ENCODE measurements around the gene PAM. TPM values are rescaled to one million over a fixed set of nuclear protein-coding genes. Genes with fewer than 3 reads are reported as not detected.

The PAM gene
- total RNA-seq, 1 experiment from 2014 or later, result 131 TPM

DNA sequence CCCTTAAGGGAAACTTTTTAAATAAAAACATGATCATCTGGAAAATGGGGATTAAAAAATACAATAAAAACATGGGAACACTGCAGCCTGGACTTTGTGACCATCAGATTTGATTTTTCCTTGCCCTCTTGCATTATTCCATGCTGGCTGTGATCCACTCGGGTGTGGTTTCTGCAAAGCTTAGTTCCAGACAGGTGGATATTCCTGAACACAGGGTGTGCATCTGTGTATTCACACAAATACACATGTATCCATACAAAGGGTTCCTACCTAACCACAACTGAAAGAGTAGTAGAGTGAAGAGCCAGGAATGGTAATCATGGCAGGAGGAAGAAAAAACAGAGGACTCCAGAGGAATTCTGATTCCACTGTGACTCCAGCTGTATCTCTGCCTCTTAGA, 178.2 kb downstream of the PAM start:
- H3K27ac ChIP-seq (ENCODE audit: low read length), result no peak overlapping the region
- CTCF ChIA-PET, result no interaction called here
- in situ Hi-C loops (cut with HindIII; ENCODE audit: low pct_unique_long_range_greater_than_20kb, low sequenced_read_pairs), result no loop called here

DNA sequence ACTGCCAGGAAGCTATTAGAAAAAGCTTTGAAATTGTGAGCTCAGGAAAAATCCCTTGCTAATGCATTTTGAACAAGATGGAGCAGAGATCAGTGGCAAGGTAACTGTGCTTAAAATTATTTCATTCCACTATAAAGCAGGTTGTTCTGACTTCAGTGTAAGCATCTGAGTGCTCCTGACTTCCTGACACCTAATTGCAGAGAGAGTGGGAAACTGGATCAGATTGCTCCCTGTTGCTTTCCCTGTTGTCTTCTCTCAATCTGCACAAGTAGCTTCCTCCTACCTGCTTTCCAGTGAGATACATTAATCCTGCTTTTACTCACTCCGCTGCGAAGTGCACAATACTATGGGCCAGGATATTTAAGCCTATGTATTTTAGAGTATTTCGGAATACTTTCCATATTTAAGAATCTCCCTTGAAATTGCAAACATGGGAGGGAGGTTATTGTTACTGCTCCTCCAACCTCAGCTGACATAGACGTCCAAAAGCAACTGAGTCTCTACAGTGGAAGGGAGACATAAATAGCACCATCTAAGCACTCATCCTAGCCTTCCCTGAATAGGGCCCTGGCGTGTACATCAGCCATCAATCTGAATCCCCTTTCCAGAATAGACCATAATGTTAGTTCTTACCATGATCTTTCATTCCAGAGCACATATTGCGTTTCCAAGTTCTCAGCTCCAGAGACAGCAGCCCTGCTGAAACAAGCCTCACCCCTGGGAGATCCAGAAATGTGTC, 178.8 kb downstream of the PAM start:
- Histone ChIP-seq H3K4me1 (ENCODE audit: control insufficient read depth, insufficient read depth, low read length) (no peaks in the 10 kb centered on the region), H3K9me3 (ENCODE audit: control insufficient read depth, insufficient read depth, low read depth, low read length) (no peaks in the 10 kb centered on the region), H3K27ac (ENCODE audit: low read length) (no peak overlapping the region), H3K4me3 (ENCODE audit: low read depth in 2 of 2, low read length in 2 of 2) (no peak overlapping the region), H3K36me3 (ENCODE audit: control insufficient read depth, insufficient read depth, low read length) (no peaks in the 10 kb centered on the region; the same call in 1 of the 2 replicates), H3K27me3 (ENCODE audit: control insufficient read depth, insufficient read depth, low read length) (no peaks in the 10 kb centered on the region)
- no TSS peak for BruUV-seq (replicated peaks)
- intact Hi-C loops (cut with micrococcal nuclease; ENCODE audit: unreplicated experiment), result no loop called here
- in situ Hi-C loops (cut with HindIII; ENCODE audit: low pct_unique_long_range_greater_than_20kb, low sequenced_read_pairs), result no loop called here
- TF ChIP-seq POLR2AphosphoS5 (IDR thresholded peaks at IDR 0.05; ENCODE audit: low read depth, low read length), result no peak
- no peak for TF ChIP-seq CTCF (IDR thresholded peaks at IDR 0.05)
- no peak for TF ChIP-seq REST (IDR thresholded peaks at IDR 0.05; ENCODE audit: insufficient read depth in 1 of 2, low read depth in 2 of 2, low read length in 1 of 2)
- no peak for TF ChIP-seq SIN3A (IDR thresholded peaks at IDR 0.05; ENCODE audit: borderline replicate concordance, insufficient read depth, low read depth, low read length)
- no peak for TF ChIP-seq TCF7L2 (IDR thresholded peaks at IDR 0.05; ENCODE audit: low read depth, low read length)
- DNase-seq (ENCODE audit: low read depth, low spot score) (no peak), ATAC-seq (no peak)
- POLR2A ChIA-PET, result no interaction called here
- CTCF ChIA-PET, result no interaction called here

More for the DNA sequence above, 178.2 kb downstream of the PAM start:
- H3K4me3 ChIP-seq (ENCODE audit: low read depth in 2 of 2, low read length in 2 of 2), result no peak overlapping the region
- intact Hi-C loops (cut with micrococcal nuclease; ENCODE audit: unreplicated experiment), result no loop called here
- no TSS peak for BruUV-seq (replicated peaks)
- TF ChIP-seq SIN3A (IDR thresholded peaks at IDR 0.05; ENCODE audit: borderline replicate concordance, insufficient read depth, low read depth, low read length) (no peak), REST (IDR thresholded peaks at IDR 0.05; ENCODE audit: insufficient read depth in 1 of 2, low read depth in 2 of 2, low read length in 1 of 2) (no peak), CTCF (IDR thresholded peaks at IDR 0.05) (no peak), TCF7L2 (IDR thresholded peaks at IDR 0.05; ENCODE audit: low read depth, low read length) (no peak), POLR2AphosphoS5 (IDR thresholded peaks at IDR 0.05; ENCODE audit: low read depth, low read length) (no peak)
- no peaks in the 10 kb centered on the region for H3K27me3 ChIP-seq (ENCODE audit: control insufficient read depth, insufficient read depth, low read length)
- H3K4me1 ChIP-seq (ENCODE audit: control insufficient read depth, insufficient read depth, low read length), result no peaks in the 10 kb centered on the region
- H3K36me3 ChIP-seq (ENCODE audit: control insufficient read depth, insufficient read depth, low read length), result no peaks in the 10 kb centered on the region; the same call in 1 of the 2 replicates
- H3K9me3 ChIP-seq (ENCODE audit: control insufficient read depth, insufficient read depth, low read depth, low read length), result no peaks in the 10 kb centered on the region
- POLR2A ChIA-PET, result no interaction called here
- no peak for ATAC-seq
- no peak for DNase-seq (ENCODE audit: low read depth, low spot score)

Measured in Panc1 (cell line).